ENCODE measurements around the gene PXT1. TPM values are rescaled to one million over a fixed set of nuclear protein-coding genes. Genes with fewer than 3 reads are reported as not detected.

The PXT1 gene
- total RNA-seq, 1 donor from 2014 or later, result 0.18 TPM

GRCh38 chr6:36358226-36358915, 84.3 kb downstream of the PXT1 start:
- peak; percentile 67 for ATAC-seq
- peak; percentile 71 for DNase-seq (ENCODE audit: low spot score)
- intact Hi-C loops (cut with DNase I), result no loop called here

GRCh38 chr6:36357872-36358225, 84.8 kb downstream of the PXT1 start:
- DNase-seq (ENCODE audit: low spot score) (no peak), ATAC-seq (peak; percentile 18)
- intact Hi-C loops (cut with DNase I), result no loop called here

GRCh38 chr6:36355819-36356218, 86.8 kb downstream of the PXT1 start:
- DNase-seq (ENCODE audit: low spot score) (no peak), ATAC-seq (no peak)
- intact Hi-C loops (cut with DNase I), result no loop called here

- intact Hi-C loops (cut with DNase I), result no loop called here
- ATAC-seq (no peak), DNase-seq (ENCODE audit: low spot score) (no peak)
Observed at GRCh38 chr6:36353411-36353915, 89.2 kb downstream of the PXT1 start.

GRCh38 chr6:36352477-36353157, 90.0 kb downstream of the PXT1 start:
- intact Hi-C loops (cut with DNase I), result no loop called here
- ATAC-seq, result no peak
- DNase-seq (ENCODE audit: low spot score), result no peak

GRCh38 chr6:36350681-36351571, 91.7 kb downstream of the PXT1 start:
- no peak for DNase-seq (ENCODE audit: low spot score)
- intact Hi-C loops (cut with DNase I), result no loop called here
- peak; percentile 69 for ATAC-seq

GRCh38 chr6:36350082-36350481, 92.6 kb downstream of the PXT1 start:
- ATAC-seq (no peak), DNase-seq (ENCODE audit: low spot score) (no peak)
- intact Hi-C loops (cut with DNase I), result no loop called here

GRCh38 chr6:36349240-36349639, 93.4 kb downstream of the PXT1 start:
- ATAC-seq (no peak), DNase-seq (ENCODE audit: low spot score) (no peak)
- intact Hi-C loops (cut with DNase I), result no loop called here

GRCh38 chr6:36347621-36348020, 95.0 kb downstream of the PXT1 start:
- intact Hi-C loops (cut with DNase I), result no loop called here
- ATAC-seq, result no peak
- no peak for DNase-seq (ENCODE audit: low spot score)

GRCh38 chr6:36346486-36347273, 96.0 kb downstream of the PXT1 start:
- no peak for DNase-seq (ENCODE audit: low spot score)
- no peak for ATAC-seq
- intact Hi-C loops (cut with DNase I), result no loop called here

- DNase-seq (ENCODE audit: low spot score), result no peak
- ATAC-seq, result no peak
- intact Hi-C loops (cut with DNase I), result no loop called here
Observed at GRCh38 chr6:36345681-36346466, 96.8 kb downstream of the PXT1 start.

- no peak for ATAC-seq
- intact Hi-C loops (cut with DNase I), result no loop called here
- DNase-seq (ENCODE audit: low spot score), result no peak
Observed at GRCh38 chr6:36343109-36343680, 99.5 kb downstream of the PXT1 start.

- intact Hi-C loops (cut with DNase I), result no loop called here
- ATAC-seq (peak; percentile 86), DNase-seq (ENCODE audit: low spot score) (peak; percentile 92)
Observed at GRCh38 chr6:36340618-36341454, 101.8 kb downstream of the PXT1 start.

Measured in sciatic nerve (tissue), 2 donors.